HG02938 (cell line): ENCODE data around the gene MDP1.

Source experiments
- ATAC-seq: cut with Tn5 transposase; IDR thresholded peaks from one replicate; pipeline ENCODE4 v1.9.1; 2021; ENCODE audit warnings: mild to moderate bottlenecking, moderate library complexity; ENCODE audit not compliant: unreplicated experiment

MDP1 gene

GRCh38 chr14:24182110-24182882, 33.6 kb downstream of the MDP1 start:
- ATAC-seq: no peak

GRCh38 chr14:24181371-24182077, 34.3 kb downstream of the MDP1 start:
- ATAC-seq: no peak

- no peak for ATAC-seq
Observed at GRCh38 chr14:24179961-24180796, 35.7 kb downstream of the MDP1 start.

DNA sequence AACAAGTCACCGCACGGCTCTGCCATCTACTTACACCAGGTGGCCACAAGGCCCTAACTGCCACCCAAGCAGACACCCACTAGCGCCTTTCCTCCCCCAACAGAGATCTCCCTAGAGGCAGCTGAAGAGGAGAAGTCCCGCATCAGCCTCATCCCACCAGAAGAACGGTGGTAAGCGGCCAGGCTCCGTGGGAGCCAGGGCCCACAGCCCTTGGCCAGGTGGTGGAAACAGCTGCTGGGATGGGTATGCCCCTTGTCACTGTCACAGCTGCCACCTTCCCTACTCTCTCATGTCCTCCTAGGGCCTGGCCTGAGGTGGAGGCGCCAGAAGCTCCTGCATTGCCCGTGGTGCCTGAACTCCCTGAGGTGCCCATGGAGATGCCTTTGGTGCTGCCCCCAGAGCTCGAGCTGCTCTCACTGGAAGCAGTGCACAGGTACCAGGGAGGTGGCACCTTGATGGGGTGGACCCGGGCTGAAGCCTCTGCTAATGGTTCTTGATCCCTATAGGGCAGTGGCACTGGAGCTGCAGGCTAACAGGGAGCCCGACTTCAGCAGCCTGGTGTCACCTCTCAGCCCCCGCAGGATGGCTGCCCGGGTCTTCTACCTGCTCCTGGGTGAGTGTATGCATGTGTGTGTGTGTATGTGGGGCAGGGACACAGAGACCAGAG, 36.4 kb downstream of the MDP1 start:
- ATAC-seq: no peak

DNA sequence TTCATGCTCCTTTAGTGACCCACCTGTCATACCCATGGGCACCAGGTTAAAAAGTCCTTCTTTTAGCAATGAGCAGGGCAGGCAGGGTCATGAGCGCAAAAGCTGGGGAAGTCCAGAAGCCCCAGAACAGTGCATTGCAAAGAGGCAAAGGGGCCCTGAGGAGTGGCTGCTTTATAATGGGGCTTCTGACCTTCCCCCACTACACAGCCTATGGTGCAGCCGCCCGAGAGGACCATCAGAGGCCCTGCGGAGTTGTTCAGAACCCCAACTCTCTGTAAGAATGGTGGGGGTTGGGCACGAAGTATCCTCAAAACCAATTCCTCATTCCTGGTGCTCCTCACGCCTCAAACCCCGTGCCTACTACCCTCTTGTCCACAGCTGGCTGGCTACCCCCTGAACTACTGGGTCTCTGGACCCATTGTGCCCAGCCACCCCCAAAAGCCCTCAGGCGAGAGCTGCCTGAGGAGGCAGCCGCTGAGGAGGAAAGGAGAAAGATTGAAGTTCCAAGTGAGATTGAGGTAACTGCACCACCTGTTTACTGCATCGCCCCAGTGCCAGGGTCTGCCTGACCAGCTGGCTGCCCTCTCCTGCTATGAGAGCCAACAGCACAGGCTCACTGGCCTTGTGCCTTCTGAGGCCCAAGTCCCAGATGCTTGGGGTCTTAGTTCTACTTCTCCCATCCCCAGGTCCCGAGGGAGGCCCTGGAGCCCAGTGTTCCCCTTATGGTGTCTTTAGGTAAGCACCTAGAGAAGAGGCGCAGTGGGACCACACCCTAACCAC, 37.3 kb downstream of the MDP1 start:
- ATAC-seq: no peak

DNA sequence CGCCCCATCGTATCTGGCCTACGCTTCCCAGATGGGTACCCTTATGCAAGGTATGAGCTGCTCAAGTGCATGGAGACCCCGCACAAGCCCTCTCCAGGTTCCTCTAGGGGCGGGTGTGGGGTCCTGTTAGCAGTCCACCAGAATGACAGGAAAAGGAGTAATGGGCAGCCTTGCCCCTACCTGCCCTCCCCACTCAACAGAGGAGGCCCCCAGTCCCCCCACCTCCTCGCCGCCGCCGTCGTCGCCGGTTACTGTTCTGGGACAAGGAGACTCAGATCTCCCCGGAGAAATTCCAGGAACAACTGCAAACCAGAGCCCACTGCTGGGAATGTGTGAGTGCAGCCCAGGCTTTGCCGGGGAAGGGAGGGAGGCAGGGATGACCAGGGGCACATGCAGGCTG, 38.0 kb downstream of the MDP1 start:
- ATAC-seq: no peak

DNA sequence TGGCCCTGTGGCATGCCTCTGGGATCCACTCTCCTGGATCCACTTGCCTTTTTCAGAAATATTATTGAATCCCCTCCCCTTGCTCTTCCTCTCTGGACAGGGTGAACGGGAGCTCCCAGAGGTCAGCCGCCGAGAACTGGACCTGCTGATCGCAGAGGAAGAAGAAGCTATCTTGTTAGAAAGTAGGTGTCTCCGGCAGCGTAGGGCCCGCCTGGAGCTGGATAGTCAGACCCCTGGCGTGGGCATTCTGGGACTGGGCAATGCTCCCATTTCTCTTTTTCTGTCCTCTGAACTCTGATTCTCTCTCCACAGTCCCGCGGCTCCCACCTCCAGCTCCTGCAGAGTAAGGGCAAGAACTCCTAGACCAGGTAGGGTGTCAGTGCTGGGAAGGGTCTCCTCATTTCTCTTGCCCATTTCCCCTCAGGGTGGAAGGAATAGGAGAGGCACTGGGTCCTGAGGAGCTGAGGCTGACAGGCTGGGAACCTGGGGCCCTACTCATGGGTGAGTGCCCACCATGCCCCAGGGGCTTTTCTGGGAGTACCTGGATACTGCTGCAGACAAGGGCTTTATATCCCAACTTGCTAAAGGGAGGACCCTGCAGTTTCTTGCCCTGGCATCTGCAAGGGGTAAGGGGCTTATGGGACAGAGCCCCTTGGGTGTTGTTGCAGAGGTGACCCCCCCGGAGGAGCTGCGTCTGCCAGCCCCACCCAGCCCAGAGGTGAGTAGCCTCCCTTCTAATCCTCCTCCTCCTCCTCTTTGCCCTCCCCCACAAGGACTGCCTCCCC, 38.6 kb downstream of the MDP1 start:
- ATAC-seq: no peak

- no peak for ATAC-seq
Observed at GRCh38 chr14:24176599-24176998, 39.3 kb downstream of the MDP1 start.

DNA sequence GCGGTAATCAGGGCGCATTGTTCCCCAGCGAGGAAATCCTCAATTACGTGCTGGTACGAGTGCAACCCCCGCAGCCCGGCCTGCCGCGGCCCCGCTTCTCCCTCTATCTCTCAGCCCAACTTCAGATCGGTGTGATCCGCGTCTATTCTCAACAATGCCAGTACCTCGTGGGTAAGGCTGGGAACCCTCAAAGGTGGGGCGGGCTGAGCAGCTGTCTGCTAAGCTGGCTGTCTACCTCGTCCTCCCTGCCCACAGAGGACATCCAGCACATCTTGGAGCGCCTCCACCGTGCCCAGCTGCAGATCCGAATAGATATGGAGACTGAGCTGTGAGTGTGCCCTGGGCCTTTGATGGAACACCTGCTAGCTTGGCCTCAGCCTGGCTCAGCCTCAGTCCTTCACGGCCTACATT, 43.0 kb downstream of the MDP1 start:
- ATAC-seq: no peak

DNA sequence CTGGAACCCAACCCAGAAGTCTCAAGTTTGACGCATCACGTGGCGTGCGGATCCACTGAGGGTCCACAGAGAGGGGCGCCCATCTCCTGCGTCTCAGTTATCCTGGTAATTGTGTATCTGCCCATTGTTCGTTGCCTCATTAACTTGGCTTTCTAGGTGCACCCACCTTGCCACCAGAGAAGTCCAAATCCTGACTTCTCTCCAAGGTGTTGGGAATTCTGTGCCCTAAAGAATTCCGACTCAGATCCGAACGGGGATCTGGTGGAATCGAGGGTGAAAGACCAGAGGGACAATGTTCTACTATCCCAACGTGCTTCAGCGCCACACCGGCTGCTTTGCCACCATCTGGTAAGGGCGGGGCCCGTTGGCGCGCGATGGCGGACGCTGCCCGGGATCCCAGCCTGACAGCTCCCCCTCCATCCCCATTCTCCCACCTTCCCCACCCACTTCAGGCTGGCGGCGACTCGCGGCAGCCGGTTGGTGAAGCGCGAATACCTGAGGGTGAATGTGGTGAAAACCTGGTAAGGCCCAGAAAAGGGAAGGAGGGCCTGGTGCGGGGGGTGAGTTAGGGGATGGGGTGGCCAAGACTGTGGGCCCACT, 43.5 kb downstream of the MDP1 start:
- no peak for ATAC-seq

GRCh38 chr14:24171422-24172260, 44.2 kb downstream of the MDP1 start, which contains the start of gene REC8:
REC8 (plus strand) TSS chr14:24172080; CDS start chr14:24172553, 473 bp downstream.
- ATAC-seq: peak; percentile 74

DNA sequence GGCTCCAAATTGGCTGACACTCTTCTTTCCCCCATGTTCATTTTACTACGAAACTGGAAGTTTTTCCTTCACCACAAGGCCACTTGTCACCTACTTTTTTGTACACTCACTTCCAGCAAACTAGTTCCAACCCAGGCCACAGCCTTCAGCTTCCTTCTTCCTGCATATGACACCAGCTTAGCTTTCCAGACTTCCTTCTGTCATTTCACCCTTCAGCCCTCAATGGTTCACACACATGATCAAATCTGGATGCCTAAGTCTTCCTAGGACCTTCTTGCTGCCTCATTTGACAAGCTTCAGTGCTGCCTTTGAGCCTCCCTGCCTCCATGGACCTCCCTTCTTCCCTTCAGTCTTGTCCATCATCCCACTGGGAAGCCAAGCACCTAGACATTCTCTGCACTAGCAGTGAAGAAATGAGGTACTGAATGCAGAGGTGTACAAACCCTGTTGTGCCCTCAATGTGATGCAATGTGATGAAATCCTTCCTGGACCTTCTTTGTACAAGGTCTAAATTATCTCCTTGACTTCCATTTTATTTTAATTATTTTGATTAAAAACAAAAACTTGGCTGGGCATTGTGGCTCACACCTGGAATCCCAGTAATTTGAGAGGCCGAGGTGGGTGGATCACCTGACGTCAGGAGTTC, 48.3 kb downstream of the MDP1 start:
- no peak for ATAC-seq

GRCh38 chr14:24165785-24166184, 50.1 kb downstream of the MDP1 start:
- ATAC-seq: no peak

- ATAC-seq: no peak
Observed at GRCh38 chr14:24164518-24164991, 51.3 kb downstream of the MDP1 start.
